ENCODE results near the gene SPATA6L. TPM values are rescaled to one million over a fixed set of nuclear protein-coding genes. Genes with fewer than 3 reads are reported as not detected.

Gene SPATA6L
- total RNA-seq, 1 experiment from 2014 or later, result 0.57 TPM

- DNase-seq (ENCODE audit: low read depth, low spot score) (no peak), ATAC-seq (no peak)
- RAD21 ChIA-PET (ENCODE audit: low non-redundant PET in 1 of 2, low total read pairs in 2 of 2, uncharacterized antibody in 2 of 2, unreplicated experiment in 2 of 2), result no interaction called here
- no peaks in the 10 kb centered on the region for H3K4me1 ChIP-seq (ENCODE audit: control insufficient read depth in 1 of 2, insufficient read depth in 2 of 2, low read length in 2 of 2)
- H3K4me2 ChIP-seq (ENCODE audit: low read length), result no peak overlapping the region
- no peak for TF ChIP-seq SIN3A (IDR thresholded peaks at IDR 0.05; ENCODE audit: low read depth)
- no peak for TF ChIP-seq FOSL1 (IDR thresholded peaks at IDR 0.05; ENCODE audit: low read depth)
- POLR2A ChIA-PET, result no interaction called here
- no peaks in the 10 kb centered on the region for H3K9me2 ChIP-seq (ENCODE audit: insufficient read depth)
- H3K9ac ChIP-seq (ENCODE audit: low read length), result no peak overlapping the region
- CTCF ChIA-PET, result no interaction called here
- no TSS peak for BruUV-seq (replicated peaks)
- no peaks in the 10 kb centered on the region for H4K20me1 ChIP-seq (ENCODE audit: insufficient read depth)
- H2AFZ ChIP-seq (ENCODE audit: low read depth, low read length, poor library complexity, severe bottlenecking), result no peak overlapping the region
- no peaks in the 10 kb centered on the region for H3K79me2 ChIP-seq (ENCODE audit: insufficient read depth, low read length)
- no peak overlapping the region for H3K4me3 ChIP-seq (replicated peaks in 1 of 2; ENCODE audit: low read depth in 1 of 2, low read length in 2 of 2)
- H3K9me3 ChIP-seq (ENCODE audit: control insufficient read depth in 1 of 2, insufficient read depth in 1 of 2, low read depth in 1 of 2, low read length in 2 of 2), result no peaks in the 10 kb centered on the region
- no peaks in the 10 kb centered on the region; a peak in 1 of 4 replicates for H3K36me3 ChIP-seq (ENCODE audit: control insufficient read depth in 1 of 2, insufficient read depth in 2 of 2, low read length in 2 of 2)
- intact Hi-C loops (cut with micrococcal nuclease), result no loop called here
- no peak overlapping the region for H3K27ac ChIP-seq (ENCODE audit: low read depth, low read length)
- H3K27me3 ChIP-seq (ENCODE audit: insufficient read depth, low read length), result no peaks in the 10 kb centered on the region
Observed at GRCh38 chr9:4584636-4585035, 81.6 kb downstream of the SPATA6L start.

DNA sequence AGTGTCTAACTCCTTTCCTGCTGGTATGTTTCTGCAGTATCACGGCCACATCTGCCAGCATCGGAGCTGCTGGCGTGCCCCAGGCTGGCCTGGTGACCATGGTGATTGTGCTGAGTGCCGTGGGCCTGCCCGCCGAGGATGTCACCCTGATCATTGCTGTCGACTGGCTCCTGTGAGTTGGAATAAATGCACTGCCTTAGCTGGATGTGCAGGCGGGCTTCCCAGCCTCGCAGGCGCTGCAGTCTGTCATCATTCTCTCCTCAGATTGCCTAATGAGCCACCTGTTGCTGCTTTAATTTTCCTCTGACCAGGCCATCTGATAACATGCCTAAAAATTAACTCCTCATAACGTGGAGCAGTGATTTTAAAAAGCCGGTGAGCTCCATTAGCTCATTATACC lies 83.3 kb downstream of the SPATA6L start:
- ChIA-PET POLR2A (no interaction called here), CTCF (no interaction called here), RAD21 (ENCODE audit: low non-redundant PET in 1 of 2, low total read pairs in 2 of 2, uncharacterized antibody in 2 of 2, unreplicated experiment in 2 of 2) (no interaction called here)
- Histone ChIP-seq H3K79me2 (ENCODE audit: insufficient read depth, low read length) (no peaks in the 10 kb centered on the region), H3K4me1 (ENCODE audit: control insufficient read depth in 1 of 2, insufficient read depth in 2 of 2, low read length in 2 of 2) (no peaks in the 10 kb centered on the region), H3K9me2 (ENCODE audit: insufficient read depth) (no peaks in the 10 kb centered on the region), H3K9me3 (ENCODE audit: control insufficient read depth in 1 of 2, insufficient read depth in 1 of 2, low read depth in 1 of 2, low read length in 2 of 2) (no peaks in the 10 kb centered on the region), H4K20me1 (ENCODE audit: insufficient read depth) (no peaks in the 10 kb centered on the region), H3K36me3 (ENCODE audit: control insufficient read depth in 1 of 2, insufficient read depth in 2 of 2, low read length in 2 of 2) (no peaks in the 10 kb centered on the region; a peak in 1 of 4 replicates), H3K27ac (ENCODE audit: low read depth, low read length) (no peak overlapping the region), H3K4me3 (replicated peaks in 1 of 2; ENCODE audit: low read depth in 1 of 2, low read length in 2 of 2) (no peak overlapping the region), H3K27me3 (ENCODE audit: insufficient read depth, low read length) (no peaks in the 10 kb centered on the region), H2AFZ (ENCODE audit: low read depth, low read length, poor library complexity, severe bottlenecking) (no peak overlapping the region), H3K4me2 (ENCODE audit: low read length) (no peak overlapping the region), H3K9ac (ENCODE audit: low read length) (no peak overlapping the region)
- BruUV-seq (replicated peaks), result no TSS peak
- no peak for ATAC-seq
- no peak for TF ChIP-seq EGR1 (IDR thresholded peaks at IDR 0.05; ENCODE audit: low read depth)
- intact Hi-C loops (cut with micrococcal nuclease), result no loop called here
- DNase-seq (ENCODE audit: low read depth, low spot score), result no peak

DNA sequence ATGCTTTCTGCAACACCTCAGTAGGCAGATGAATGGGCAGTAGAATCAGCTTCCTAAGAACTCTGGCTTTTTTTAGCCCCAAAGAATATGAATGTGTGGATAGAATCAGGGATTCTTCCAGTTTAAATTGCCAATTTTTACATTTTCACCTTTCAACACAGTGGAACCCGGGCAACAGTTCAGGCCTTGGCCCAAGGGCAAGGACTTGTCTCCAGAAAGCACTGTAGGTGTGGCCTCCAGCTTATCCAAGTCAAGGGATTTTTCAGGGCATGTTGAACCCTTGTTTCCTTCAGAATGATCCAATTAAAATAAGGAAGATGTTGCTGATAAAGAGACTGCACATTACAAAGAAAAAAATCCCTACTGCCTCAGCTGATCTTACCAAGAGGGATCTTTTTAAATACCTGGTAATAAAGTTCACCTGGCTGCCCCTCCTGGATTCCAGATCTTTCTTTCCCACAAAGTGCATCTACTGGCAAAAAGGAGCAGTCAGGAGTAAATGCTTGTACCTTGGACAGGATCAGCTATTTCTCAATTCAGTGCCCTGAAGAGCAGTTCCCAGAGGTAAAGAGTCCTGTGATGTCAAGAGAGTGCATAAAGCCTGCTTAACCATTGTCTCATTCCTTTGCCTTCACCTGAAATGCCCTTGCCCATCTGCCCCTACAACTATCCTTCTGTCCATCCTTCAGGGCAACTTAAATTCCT lies 84.3 kb downstream of the SPATA6L start:
- Histone ChIP-seq H3K9me3 (ENCODE audit: control insufficient read depth in 1 of 2, insufficient read depth in 1 of 2, low read depth in 1 of 2, low read length in 2 of 2) (no peaks in the 10 kb centered on the region), H3K9me2 (ENCODE audit: insufficient read depth) (no peaks in the 10 kb centered on the region), H3K4me3 (replicated peaks in 1 of 2; ENCODE audit: low read depth in 1 of 2, low read length in 2 of 2) (no peak overlapping the region), H3K79me2 (ENCODE audit: insufficient read depth, low read length) (no peaks in the 10 kb centered on the region), H3K27ac (ENCODE audit: low read depth, low read length) (no peak overlapping the region), H4K20me1 (ENCODE audit: insufficient read depth) (no peaks in the 10 kb centered on the region), H3K4me1 (ENCODE audit: control insufficient read depth in 1 of 2, insufficient read depth in 2 of 2, low read length in 2 of 2) (no peaks in the 10 kb centered on the region), H3K36me3 (ENCODE audit: control insufficient read depth in 1 of 2, insufficient read depth in 2 of 2, low read length in 2 of 2) (no peaks in the 10 kb centered on the region; a peak in 1 of 4 replicates), H3K27me3 (ENCODE audit: insufficient read depth, low read length) (no peaks in the 10 kb centered on the region), H3K4me2 (ENCODE audit: low read length) (no peak overlapping the region), H3K9ac (ENCODE audit: low read length) (no peak overlapping the region), H2AFZ (ENCODE audit: low read depth, low read length, poor library complexity, severe bottlenecking) (no peak overlapping the region)
- no TSS peak for BruUV-seq (replicated peaks)
- ChIA-PET CTCF (no interaction called here), POLR2A (no interaction called here), RAD21 (ENCODE audit: low non-redundant PET in 1 of 2, low total read pairs in 2 of 2, uncharacterized antibody in 2 of 2, unreplicated experiment in 2 of 2) (no interaction called here)
- DNase-seq (ENCODE audit: low read depth, low spot score) (no peak), ATAC-seq (no peak)
- intact Hi-C loops (cut with micrococcal nuclease), result no loop called here
- TF ChIP-seq RAD21 (IDR thresholded peaks at IDR 0.05; ENCODE audit: low read depth) (no peak), MAX (IDR thresholded peaks at IDR 0.05) (no peak), CEBPB (IDR thresholded peaks at IDR 0.05; ENCODE audit: low read depth) (no peak), CTCF (IDR thresholded peaks at IDR 0.05 in 2 of 3, conservative IDR thresholded peaks at IDR 0.05 in 1 of 3; ENCODE audit: borderline replicate concordance in 1 of 3, insufficient read depth in 1 of 3, low read depth in 2 of 3, low read length in 2 of 3) (no peak), EGR1 (IDR thresholded peaks at IDR 0.05; ENCODE audit: low read depth) (no peak), FOSL1 (IDR thresholded peaks at IDR 0.05; ENCODE audit: low read depth) (no peak), SRF (IDR thresholded peaks at IDR 0.05; ENCODE audit: low read depth) (no peak), EZH2phosphoT487 (IDR thresholded peaks at IDR 0.05; ENCODE audit: borderline replicate concordance) (no peak)
- TF ChIP-seq, protein P1, sequence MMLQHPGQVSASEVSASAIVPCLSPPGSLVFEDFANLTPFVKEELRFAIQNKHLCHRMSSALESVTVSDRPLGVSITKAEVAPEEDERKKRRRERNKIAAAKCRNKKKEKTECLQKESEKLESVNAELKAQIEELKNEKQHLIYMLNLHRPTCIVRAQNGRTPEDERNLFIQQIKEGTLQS (IDR thresholded peaks at IDR 0.05), result no peak

Data from HCT116 (cell line).